ENCODE measurements around the gene MAGEA10.
"Not testable (repeated sequence)": the region's sequence is repeated elsewhere in the genome, so short reads cannot be mapped to it uniquely, and the experiment has no call there.

MAGEA10 gene

DNA sequence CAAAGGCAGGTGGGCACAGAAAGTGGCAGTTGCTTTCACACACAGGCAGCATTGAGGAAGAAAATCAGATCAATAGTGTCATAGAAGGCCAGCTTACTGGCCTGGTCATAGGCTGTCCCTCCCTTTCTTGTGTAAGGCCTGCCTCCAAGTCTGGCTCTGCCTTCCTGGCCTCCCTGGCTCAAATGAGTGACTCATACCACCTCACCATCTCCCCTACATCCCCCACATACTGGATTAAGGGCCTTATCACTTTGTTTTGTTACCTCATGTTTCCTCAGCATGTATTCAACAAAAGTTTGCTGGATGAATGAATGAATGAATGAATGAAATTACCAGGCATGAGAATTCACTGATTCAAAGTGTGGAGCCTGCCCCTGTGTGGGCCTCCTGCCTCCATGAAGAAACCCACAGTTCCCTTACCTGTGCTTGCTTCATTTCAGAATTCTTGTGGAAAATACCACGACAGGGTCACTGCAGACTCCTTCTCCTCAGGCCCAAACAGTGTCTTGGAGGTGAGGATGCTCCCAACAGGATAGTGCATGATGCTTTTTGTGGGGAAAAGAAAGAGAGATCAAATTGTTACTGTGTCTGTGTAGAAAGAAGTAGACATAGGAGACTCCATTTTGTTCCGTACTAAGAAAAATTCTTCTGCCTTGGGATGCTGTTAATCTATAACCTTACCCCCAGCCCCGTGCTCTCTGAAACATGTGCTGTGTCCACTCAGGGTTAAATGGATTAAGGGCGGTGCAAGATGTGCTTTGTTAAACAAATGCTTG, 9.1 kb downstream of the MAGEA10 start:
- not testable (repeated sequence) for H3K27ac ChIP-seq (ENCODE audit: low read depth, low read length); H2AFZ ChIP-seq (ENCODE audit: insufficient read depth, low read length, poor library complexity); H4K8ac ChIP-seq (ENCODE audit: low read depth, low read length); H2BK120ac ChIP-seq (ENCODE audit: insufficient read depth, low read length, poor library complexity); H4K91ac ChIP-seq (ENCODE audit: low read depth, low read length); H3K9me3 ChIP-seq (ENCODE audit: insufficient read depth, low read depth, low read length); H2BK5ac ChIP-seq (ENCODE audit: low read depth, low read length, poor library complexity); H3K4me3 ChIP-seq (ENCODE audit: low read depth, low read length); H4K12ac ChIP-seq (ENCODE audit: low read depth, low read length); H3K79me2 ChIP-seq (ENCODE audit: control insufficient read depth, insufficient read depth, low read length, poor library complexity); H3K14ac ChIP-seq (ENCODE audit: low read length); H3K36me3 ChIP-seq (ENCODE audit: control insufficient read depth in 1 of 2, insufficient read depth in 2 of 2, low read length in 2 of 2); H3K9ac ChIP-seq (ENCODE audit: low read length); H3K23ac ChIP-seq (ENCODE audit: low read length); H2AK5ac ChIP-seq (ENCODE audit: low read length); H3K4ac ChIP-seq (ENCODE audit: low read depth, low read length); H3K18ac ChIP-seq (ENCODE audit: low read length); H3K4me1 ChIP-seq (ENCODE audit: control insufficient read depth in 1 of 2, insufficient read depth in 2 of 2, low read length in 2 of 2); H3K79me1 ChIP-seq (ENCODE audit: low read length); H3K27me3 ChIP-seq (ENCODE audit: insufficient read depth, low read length); H3K4me2 ChIP-seq (ENCODE audit: low read length); H2BK12ac ChIP-seq (ENCODE audit: low read length)
- DNase-seq = peak in 1 of 2 donors; percentile 28
- no CpG with 5 or more reads among the region's 4 CpGs for WGBS (ENCODE audit: extremely low coverage, insufficient coverage, insufficient read length)

- Histone ChIP-seq H3K23ac (ENCODE audit: low read length) (no peak overlapping the region), H3K27me3 (ENCODE audit: insufficient read depth, low read length) (no peaks in the 10 kb centered on the region), H3K4ac (ENCODE audit: low read depth, low read length) (no peak overlapping the region), H3K27ac (ENCODE audit: low read depth, low read length) (no peak overlapping the region), H4K8ac (ENCODE audit: low read depth, low read length) (no peak overlapping the region), H3K4me1 (ENCODE audit: control insufficient read depth in 1 of 2, insufficient read depth in 2 of 2, low read length in 2 of 2) (no peaks in the 10 kb centered on the region), H3K18ac (ENCODE audit: low read length) (no peak overlapping the region), H2BK120ac (ENCODE audit: insufficient read depth, low read length, poor library complexity) (no peak overlapping the region), H2AK5ac (ENCODE audit: low read length) (no peak overlapping the region), H2AFZ (ENCODE audit: insufficient read depth, low read length, poor library complexity) (no peak overlapping the region), H2BK12ac (ENCODE audit: low read length) (no peak overlapping the region), H3K4me3 (ENCODE audit: low read depth, low read length) (no peak overlapping the region), H3K36me3 (ENCODE audit: control insufficient read depth in 1 of 2, insufficient read depth in 2 of 2, low read length in 2 of 2) (no peaks in the 10 kb centered on the region), H3K4me2 (ENCODE audit: low read length) (no peak overlapping the region), H4K91ac (ENCODE audit: low read depth, low read length) (no peak overlapping the region), H3K79me2 (ENCODE audit: control insufficient read depth, insufficient read depth, low read length, poor library complexity) (no peaks in the 10 kb centered on the region), H3K79me1 (ENCODE audit: low read length) (no peaks in the 10 kb centered on the region), H3K9ac (ENCODE audit: low read length) (no peak overlapping the region), H3K14ac (ENCODE audit: low read length) (no peak overlapping the region), H2BK5ac (ENCODE audit: low read depth, low read length, poor library complexity) (no peak overlapping the region), H4K12ac (ENCODE audit: low read depth, low read length) (no peak overlapping the region), H3K9me3 (ENCODE audit: insufficient read depth, low read depth, low read length) (no peaks in the 10 kb centered on the region)
- WGBS (ENCODE audit: extremely low coverage, insufficient coverage, insufficient read length) = no CpG with 5 or more reads among the region's 3 CpGs
- no peak for DNase-seq
Observed at GRCh38 chrX:152117305-152117704, 21.1 kb downstream of the MAGEA10 start.

DNA sequence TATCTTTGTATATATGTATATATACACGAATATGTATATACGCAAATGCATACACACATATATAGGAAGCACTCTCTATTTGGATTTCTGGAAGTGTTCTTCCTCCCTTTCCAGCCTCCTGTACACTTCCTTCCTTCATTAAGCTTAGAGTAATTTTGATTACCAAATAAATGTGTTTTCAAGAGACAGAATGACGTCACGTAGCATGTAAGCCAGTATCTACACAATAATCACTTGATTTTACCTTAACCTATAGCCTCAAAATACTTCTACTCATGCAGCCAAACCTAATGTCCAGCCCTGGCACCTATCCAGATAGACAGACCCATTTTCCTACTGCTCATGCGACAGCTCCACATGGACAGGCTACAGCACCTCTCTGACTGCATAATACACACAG, 29.9 kb downstream of the MAGEA10 start:
- H2BK120ac ChIP-seq (ENCODE audit: insufficient read depth, low read length, poor library complexity) = no peak overlapping the region
- no peak overlapping the region for H2BK5ac ChIP-seq (ENCODE audit: low read depth, low read length, poor library complexity)
- H4K91ac ChIP-seq (ENCODE audit: low read depth, low read length) = no peak overlapping the region
- H4K8ac ChIP-seq (ENCODE audit: low read depth, low read length) = no peak overlapping the region
- H3K27ac ChIP-seq (ENCODE audit: low read depth, low read length) = no peak overlapping the region
- H3K4me2 ChIP-seq (ENCODE audit: low read length) = no peak overlapping the region
- DNase-seq = no peak
- H3K79me1 ChIP-seq (ENCODE audit: low read length) = no peaks in the 10 kb centered on the region
- H3K36me3 ChIP-seq (ENCODE audit: control insufficient read depth in 1 of 2, insufficient read depth in 2 of 2, low read length in 2 of 2) = no peaks in the 10 kb centered on the region
- no peak overlapping the region for H3K23ac ChIP-seq (ENCODE audit: low read length)
- H3K9me3 ChIP-seq (ENCODE audit: insufficient read depth, low read depth, low read length) = no peaks in the 10 kb centered on the region
- no peaks in the 10 kb centered on the region for H3K27me3 ChIP-seq (ENCODE audit: insufficient read depth, low read length)
- no peaks in the 10 kb centered on the region for H3K4me1 ChIP-seq (ENCODE audit: control insufficient read depth in 1 of 2, insufficient read depth in 2 of 2, low read length in 2 of 2)
- H2BK12ac ChIP-seq (ENCODE audit: low read length) = no peak overlapping the region
- no CpG with 5 or more reads among the region's 5 CpGs for WGBS (ENCODE audit: extremely low coverage, insufficient coverage, insufficient read length)
- no peak overlapping the region for H3K4ac ChIP-seq (ENCODE audit: low read depth, low read length)
- H3K4me3 ChIP-seq (ENCODE audit: low read depth, low read length) = no peak overlapping the region
- no peaks in the 10 kb centered on the region for H3K79me2 ChIP-seq (ENCODE audit: control insufficient read depth, insufficient read depth, low read length, poor library complexity)
- no peak overlapping the region for H2AFZ ChIP-seq (ENCODE audit: insufficient read depth, low read length, poor library complexity)
- H4K12ac ChIP-seq (ENCODE audit: low read depth, low read length) = no peak overlapping the region
- H3K14ac ChIP-seq (ENCODE audit: low read length) = no peak overlapping the region
- no peak overlapping the region for H3K18ac ChIP-seq (ENCODE audit: low read length)
- no peak overlapping the region for H2AK5ac ChIP-seq (ENCODE audit: low read length)
- no peak overlapping the region for H3K9ac ChIP-seq (ENCODE audit: low read length)

- H2BK120ac ChIP-seq (ENCODE audit: insufficient read depth, low read length, poor library complexity) = no peak overlapping the region
- H3K4ac ChIP-seq (ENCODE audit: low read depth, low read length) = no peak overlapping the region
- no peaks in the 10 kb centered on the region for H3K79me1 ChIP-seq (ENCODE audit: low read length)
- no peak overlapping the region for H2BK12ac ChIP-seq (ENCODE audit: low read length)
- no peaks in the 10 kb centered on the region for H3K9me3 ChIP-seq (ENCODE audit: insufficient read depth, low read depth, low read length)
- H3K18ac ChIP-seq (ENCODE audit: low read length) = no peak overlapping the region
- no peaks in the 10 kb centered on the region for H3K36me3 ChIP-seq (ENCODE audit: control insufficient read depth in 1 of 2, insufficient read depth in 2 of 2, low read length in 2 of 2)
- H3K4me2 ChIP-seq (ENCODE audit: low read length) = no peak overlapping the region
- no peak overlapping the region for H2BK5ac ChIP-seq (ENCODE audit: low read depth, low read length, poor library complexity)
- no peak overlapping the region for H3K27ac ChIP-seq (ENCODE audit: low read depth, low read length)
- H4K8ac ChIP-seq (ENCODE audit: low read depth, low read length) = no peak overlapping the region
- no peaks in the 10 kb centered on the region for H3K4me1 ChIP-seq (ENCODE audit: control insufficient read depth in 1 of 2, insufficient read depth in 2 of 2, low read length in 2 of 2)
- H3K4me3 ChIP-seq (ENCODE audit: low read depth, low read length) = no peak overlapping the region
- no peak overlapping the region for H3K9ac ChIP-seq (ENCODE audit: low read length)
- H4K12ac ChIP-seq (ENCODE audit: low read depth, low read length) = no peak overlapping the region
- no CpG with 5 or more reads among the region's 6 CpGs for WGBS (ENCODE audit: extremely low coverage, insufficient coverage, insufficient read length)
- no peak overlapping the region for H2AFZ ChIP-seq (ENCODE audit: insufficient read depth, low read length, poor library complexity)
- no peak for DNase-seq
- H3K27me3 ChIP-seq (ENCODE audit: insufficient read depth, low read length) = no peaks in the 10 kb centered on the region
- H3K23ac ChIP-seq (ENCODE audit: low read length) = no peak overlapping the region
- no peak overlapping the region for H2AK5ac ChIP-seq (ENCODE audit: low read length)
- H3K79me2 ChIP-seq (ENCODE audit: control insufficient read depth, insufficient read depth, low read length, poor library complexity) = no peaks in the 10 kb centered on the region
- no peak overlapping the region for H3K14ac ChIP-seq (ENCODE audit: low read length)
- H4K91ac ChIP-seq (ENCODE audit: low read depth, low read length) = no peak overlapping the region
Observed at GRCh38 chrX:152103866-152104265, 34.5 kb downstream of the MAGEA10 start.
